GM23248 (cell line): ENCODE data around the gene BCL11B.

Experiments used
- EZH2 ChIP-seq: fragments of 200-600 bp; sonication (generic); IDR thresholded peaks from 2 replicates; pipeline ENCODE4 v1.6.1; 2018; ENCODE audit warnings: antibody characterized with exemption, mild to moderate bottlenecking; ENCODE audit not compliant: insufficient read depth, poor library complexity, severe bottlenecking
- EZH2phosphoT487 ChIP-seq: fragments of 200-600 bp; sonication (generic); IDR thresholded peaks from 2 replicates; pipeline ENCODE4 v1.6.1; 2018; ENCODE audit warnings: antibody characterized with exemption, moderate library complexity, mild to moderate bottlenecking, low read depth; ENCODE audit not compliant: insufficient read depth

DNA sequence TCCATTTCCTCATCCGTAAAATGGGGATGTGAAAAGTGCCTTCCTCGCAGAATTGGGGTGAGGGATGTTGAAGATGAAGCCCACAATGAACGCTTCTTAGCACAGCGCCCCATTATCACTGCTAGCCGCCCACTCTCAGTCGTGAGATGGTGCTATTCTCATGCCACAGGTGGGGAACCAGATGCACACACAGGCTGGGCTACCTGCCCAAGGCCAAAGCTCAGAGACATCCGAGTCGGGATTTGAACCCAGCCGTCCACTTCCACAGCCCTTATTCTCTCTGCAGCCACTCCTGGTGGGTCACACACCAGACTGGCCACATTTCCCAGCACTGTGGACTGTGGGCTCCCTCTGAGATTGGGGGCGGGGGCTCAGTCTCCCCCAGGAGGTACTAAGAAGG, 55.8 kb downstream of the BCL11B start:
- TF ChIP-seq EZH2 (no peak), EZH2phosphoT487 (no peak)
